GM12892 (cell line): ENCODE results near the gene SMIM23.

Experiments
- POLR2A ChIP-seq: IDR thresholded peaks from 2 replicates; pipeline ENCODE4 v1.6.1; 2011; ENCODE audit warnings: low read depth, low read length, control low read depth
- POLR2AphosphoS5 ChIP-seq: IDR thresholded peaks from 2 replicates; pipeline ENCODE4 v1.6.1; 2011; ENCODE audit warnings: low read depth, low read length, control low read depth
- TAF1 ChIP-seq: IDR thresholded peaks from 2 replicates; pipeline ENCODE4 v1.6.1; 2011; ENCODE audit warnings: low read depth, mild to moderate bottlenecking, control low read depth, low read length, borderline replicate concordance

- TF ChIP-seq POLR2AphosphoS5: no peak
- TF ChIP-seq TAF1: no peak
- no peak for TF ChIP-seq POLR2A
Observed at GRCh38 chr5:171821286-171821685, 35.7 kb downstream of the SMIM23 start.
